Spleen (tissue), 11 donors: ENCODE measurements around the gene KRTAP4-4. TPM values are rescaled to one million over a fixed set of nuclear protein-coding genes. Genes with fewer than 3 reads are reported as not detected.
"Not testable (repeated sequence)": the region's sequence is repeated elsewhere in the genome, so short reads cannot be mapped to it uniquely, and the experiment has no call there.

Experiments
- DNase-seq: peaks from one replicate; pipeline ENCODE4 v3.0.0-alpha.2; 2020
- H3K27ac ChIP-seq, 8 donors: fragments of 200-600 bp; sonication (generic) in 7 of 8; 1 replicate in 4 of 8; 2 replicates in 4 of 8; pipeline versions ENCODE4 v1.5.0 to v1.8.0; 2016 to 2021; ENCODE audit warnings: inconsistent platforms in 4 of 8, mild to moderate bottlenecking in 4 of 8, moderate library complexity in 1 of 8
- H3K27me3 ChIP-seq, 7 donors: fragments of 200-600 bp; sonication (generic) in 6 of 7; replicated peaks in 1 of 7; 1 replicate in 4 of 7; 2 replicates in 3 of 7; pipeline versions ENCODE4 v1.5.0 to v1.8.0; 2016 to 2021; ENCODE audit warnings: inconsistent platforms in 3 of 7, mild to moderate bottlenecking in 1 of 7
- H3K36me3 ChIP-seq, 6 donors: fragments of 200-600 bp; sonication (generic) in 5 of 6; 1 replicate in 4 of 6; 2 replicates in 2 of 6; pipeline versions ENCODE4 v1.5.0 to v1.8.0; 2016 to 2021; ENCODE audit warnings: inconsistent platforms in 2 of 6
- H3K4me1 ChIP-seq, 6 donors: fragments of 200-600 bp; sonication (generic) in 5 of 6; 1 replicate in 3 of 6; 2 replicates in 3 of 6; pipeline versions ENCODE4 v1.5.0 to v1.8.0; 2016 to 2021; ENCODE audit warnings: inconsistent platforms in 3 of 6
- H3K4me3 ChIP-seq, 8 donors: fragments of 200-600 bp; sonication (generic) in 7 of 8; 1 replicate in 4 of 8; 2 replicates in 4 of 8; pipeline versions ENCODE4 v1.5.0 to v1.8.0; 2016 to 2021; ENCODE audit warnings: inconsistent platforms in 4 of 8, mild to moderate bottlenecking in 4 of 8, moderate library complexity in 2 of 8
- H3K9me3 ChIP-seq, 8 donors: fragments of 200-600 bp; sonication (generic) in 7 of 8; 1 replicate in 4 of 8; 2 replicates in 4 of 8; pipeline versions ENCODE4 v1.5.0 to v1.8.0; 2016 to 2021; ENCODE audit warnings: inconsistent platforms in 4 of 8
- CTCF ChIP-seq, 11 experiments: fragments of 200-600 bp in 7 of 11; fragments of 450-650 bp in 4 of 11; sonication (generic) in 4 of 11; IDR thresholded peaks in 8 of 11; conservative IDR thresholded peaks in 3 of 11; 1 replicate in 7 of 11; 2 replicates in 4 of 11; pipeline versions ENCODE4 v1.4.0 to v1.8.0; 2016 to 2021; ENCODE audit warnings: antibody characterized with exemption in 11 of 11, inconsistent platforms in 4 of 11, mild to moderate bottlenecking in 1 of 11
- POLR2A ChIP-seq, 3 donors: fragments of 450-650 bp; IDR thresholded peaks; one replicate each; pipeline ENCODE4 v1.5.1; 2017; ENCODE audit warnings: antibody characterized with exemption in 3 of 3, mild to moderate bottlenecking in 1 of 3
- POLR2AphosphoS5 ChIP-seq, 3 donors: sonication (generic); formaldehyde crosslinking; IDR thresholded peaks; one replicate each; pipeline ENCODE4 v1.5.1; 2017; ENCODE audit warnings: antibody characterized with exemption in 3 of 3
- WGBS, 5 donors: extraction: QIAGEN DNeasy Blood & Tissue Kit in 3 of 5; methylation state at CpG; one replicate each; pipeline versions ENCODE4 v1.1.5 to v1.1.7; 2013 to 2018; 5-methylcytosine and 5-hydroxymethylcytosine counted together
- intact Hi-C: fragments of 100-400 bp; cut with DNase I; formaldehyde crosslinking; loops from one replicate; pipeline ENCODE4 v1.15.0; 2023; ENCODE audit warnings: low total_unique reads
- polyA plus RNA-seq, 3 donors: library from polyadenylated mRNA; stranded (reverse); fragments of 200-250 nt; gene quantifications; one replicate each; pipeline ENCODE4 v1.2.1, GENCODE V29; 2013
- small RNA-seq, 4 donors: library from RNA; depleted of rRNA; stranded (forward); fragments of <200 nt; gene quantifications; one replicate each; pipeline ENCODE3, GENCODE V24; 2016
- total RNA-seq, 7 donors: library from RNA; depleted of rRNA in 3 of 7; stranded (reverse); fragments of >200 nt in 3 of 7; fragmentation: NEBNext Ultra II Directional in 4 of 7; extraction: Animal tissue kit (Norgen Biotek cat#: 25700) in 4 of 7; gene quantifications; one replicate each; pipeline versions ENCODE4 v1.1.0 to v1.2.1, GENCODE V29; 2016 to 2021
- donor health status: healthy with polysubstance abuse.
- donor health status: DM: no; HTN: no; CAD: no; lungs with moderate emphysema.
- donor health status: DM: no; HTN: no; CAD: no.
- donor health status: Bipolar disorder and iron deficiency.
- donor health status: healthy.
- donor health status: DM: no; HTN: no; CAD: no.
- donor health status: DM: yes; HTN: yes; CAD: no.

KRTAP4-4 gene
- total and polyA plus RNA-seq, 10 donors = not detected

DNA sequence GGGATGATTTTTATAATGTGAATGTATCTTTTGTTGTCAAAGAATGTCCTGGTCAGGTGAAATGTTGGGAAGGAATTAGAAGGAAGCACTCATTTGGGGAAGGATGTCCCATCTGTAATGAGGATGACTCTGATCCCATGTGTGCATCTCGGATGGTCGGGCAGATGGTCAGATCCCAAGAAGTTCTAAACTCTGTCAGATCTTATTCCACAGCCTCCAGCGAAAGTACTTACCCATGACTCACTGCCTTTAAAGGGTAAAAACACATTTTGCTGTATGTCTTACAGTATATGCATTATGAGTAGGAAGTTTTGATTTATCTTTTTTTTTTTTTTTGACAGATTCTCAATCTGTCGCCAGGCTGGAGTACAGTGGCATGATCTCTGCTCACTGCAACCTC is 41.8 kb downstream of the KRTAP4-4 start:
- Histone ChIP-seq H3K27me3 (peaks cover 0 to 5% (median 0%) of the 10 kb centered on the region in 7 donors), H3K9me3 (peaks cover 0 to 6% (median under 1%) of the 10 kb centered on the region in 8 donors)
- intact Hi-C loops = no loop called here

DNA sequence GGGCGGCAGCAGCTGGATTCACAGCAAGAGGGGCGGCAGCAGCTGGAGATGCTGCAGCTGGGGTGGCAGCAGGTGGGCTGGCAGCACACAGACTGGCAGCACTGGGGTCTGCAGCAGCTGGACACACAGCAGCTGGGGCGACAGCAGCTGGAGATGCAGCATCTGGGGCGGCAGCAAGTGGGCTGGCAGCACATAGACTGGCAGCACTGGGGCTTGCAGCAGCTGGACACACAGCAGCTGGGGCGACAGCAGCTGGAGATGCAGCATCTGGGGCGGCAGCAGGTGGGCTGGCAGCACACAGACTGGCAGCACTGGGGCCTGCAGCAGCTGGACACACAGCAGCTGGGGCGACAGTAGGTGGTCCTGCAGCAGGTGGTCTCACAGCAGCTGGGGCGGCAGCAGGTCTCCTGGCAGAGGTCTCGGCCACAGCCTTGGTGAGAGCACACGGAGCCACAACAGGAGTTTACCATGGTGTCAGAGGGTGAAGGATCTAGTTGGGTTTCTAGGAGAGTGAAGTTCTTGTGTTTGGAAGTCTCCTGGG is 42.6 kb downstream of the KRTAP4-4 start, which contains the start of gene KRTAP4-11:
Gene KRTAP4-11, minus strand, starts transcription at position 528 of the 541 bp plus-strand sequence. Its CDS starts 58 bp downstream, at position 470.
- intact Hi-C loops, H3K27me3 ChIP-seq, H3K27ac ChIP-seq, DNase-seq, H3K4me3 ChIP-seq, H3K36me3 ChIP-seq: not testable (repeated sequence)
- 64 to 86% (median 74%) methylated on average over 7 to 10 of the region's 10 CpGs for WGBS, 5 donors
- H3K9me3 ChIP-seq = peaks cover 0 to 12% (median 8%) of the 10 kb centered on the region in 8 donors
- H3K4me1 ChIP-seq = peaks cover 3 to 48% (median 12%) of the 10 kb centered on the region in 6 donors

More for the DNA sequence above, 41.8 kb downstream of the KRTAP4-4 start:
- Histone ChIP-seq H3K36me3 (no peaks in the 10 kb centered on the region), H3K4me3 (no peak overlapping the region), H3K4me1 (peaks cover 3 to 56% (median 15%) of the 10 kb centered on the region in 6 donors), H3K27ac (no peak overlapping the region)
- WGBS, 5 donors = 83 to 93% (median 91%) methylated on average over 4 of the region's 4 CpGs
- TF ChIP-seq CTCF (IDR thresholded peaks at IDR 0.05 in 8 of 11, conservative IDR thresholded peaks at IDR 0.05 in 3 of 11) (no peak), POLR2AphosphoS5 (IDR thresholded peaks at IDR 0.05) (no peak), POLR2A (IDR thresholded peaks at IDR 0.05) (no peak)
- DNase-seq = no peak

DNA sequence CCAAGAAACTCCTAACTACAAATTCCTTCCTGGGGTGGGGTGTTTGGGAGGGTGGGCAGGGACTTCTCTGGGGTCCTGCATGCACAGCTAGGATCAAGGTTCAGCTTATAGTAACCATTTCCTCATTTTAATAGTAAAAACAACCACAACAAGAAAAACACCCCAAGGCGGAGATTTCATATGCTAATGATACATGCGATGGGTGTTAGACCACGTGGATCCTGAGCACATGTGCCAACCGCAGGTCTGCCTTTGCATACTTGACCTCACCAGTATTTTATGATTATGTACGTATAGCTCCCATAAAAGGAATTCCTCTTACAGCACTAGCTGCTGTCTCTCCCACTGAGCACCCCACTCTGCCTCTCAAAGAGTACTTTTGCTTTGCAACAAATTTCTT is 44.3 kb downstream of the KRTAP4-4 start:
- Histone ChIP-seq H3K36me3 (no peaks in the 10 kb centered on the region), H3K4me3 (no peak overlapping the region), H3K27me3 (peaks cover 0 to 5% (median 0%) of the 10 kb centered on the region in 7 donors), H3K9me3 (peaks cover 0 to 24% (median 15%) of the 10 kb centered on the region in 8 donors), H3K27ac (peak overlapping the region in 2 of 8 donors; percentile 8 to 30), H3K4me1 (peaks cover 3 to 48% (median 12%) of the 10 kb centered on the region in 6 donors)
- TF ChIP-seq CTCF (IDR thresholded peaks at IDR 0.05 in 8 of 11, conservative IDR thresholded peaks at IDR 0.05 in 3 of 11) (no peak), POLR2AphosphoS5 (IDR thresholded peaks at IDR 0.05) (no peak), POLR2A (IDR thresholded peaks at IDR 0.05) (no peak)
- DNase-seq = no peak
- WGBS, 5 donors = 35 to 47% (median 41%) methylated on average over 5 of the region's 5 CpGs
- intact Hi-C loops = no loop called here

- no peaks in the 10 kb centered on the region for H3K36me3 ChIP-seq
- intact Hi-C loops = no loop called here
- H3K27me3 ChIP-seq = peaks cover 0 to 11% (median 0%) of the 10 kb centered on the region in 7 donors
- WGBS, 5 donors = 60 to 70% (median 61%) methylated on average over 2 of the region's 2 CpGs
- H3K27ac ChIP-seq = no peak overlapping the region
- DNase-seq = no peak
- H3K4me3 ChIP-seq = no peak overlapping the region
- peaks cover 0 to 27% (median 16%) of the 10 kb centered on the region in 8 donors for H3K9me3 ChIP-seq
- peaks cover 0 to 14% (median 4%) of the 10 kb centered on the region in 6 donors for H3K4me1 ChIP-seq
- TF ChIP-seq CTCF (IDR thresholded peaks at IDR 0.05 in 8 of 11, conservative IDR thresholded peaks at IDR 0.05 in 3 of 11) (no peak), POLR2A (IDR thresholded peaks at IDR 0.05) (no peak), POLR2AphosphoS5 (IDR thresholded peaks at IDR 0.05) (no peak)
Observed at GRCh38 chr17:41111151-41111885, 49.2 kb downstream of the KRTAP4-4 start.

Small RNAs within 50 kb of the gene (small RNA-seq; reads per million reads assigned to genes)
- gene KRTAP4-17P = 0 reads per million in 4 donors

Other genes with a start within 250 kb of the KRTAP4-4 start
Only the 30 nearest of the 40 such genes appear.
- not detected for gene KRTAP3-1, start 151.6 kb downstream of the KRTAP4-4 start, total RNA-seq
- gene KRTAP3-1, start 151.6 kb downstream of the KRTAP4-4 start, polyA plus RNA-seq = not detected
- not detected for gene KRTAP1-5, start 133.5 kb downstream of the KRTAP4-4 start, total RNA-seq
- not detected for gene KRTAP1-5, start 133.5 kb downstream of the KRTAP4-4 start, polyA plus RNA-seq
- not detected for gene KRTAP1-4, start 130.6 kb downstream of the KRTAP4-4 start, total RNA-seq
- gene KRTAP1-4, start 130.6 kb downstream of the KRTAP4-4 start, polyA plus RNA-seq = not detected
- not detected for gene KRTAP1-3, start 125.9 kb downstream of the KRTAP4-4 start, total RNA-seq
- gene KRTAP1-3, start 125.9 kb downstream of the KRTAP4-4 start, polyA plus RNA-seq = not detected
- gene KRTAP1-1, start 119.3 kb downstream of the KRTAP4-4 start, total RNA-seq = not detected
- not detected for gene KRTAP1-1, start 119.3 kb downstream of the KRTAP4-4 start, polyA plus RNA-seq
- gene KRTAP2-1, start 113.4 kb downstream of the KRTAP4-4 start, total RNA-seq = not detected
- not detected for gene KRTAP2-1, start 113.4 kb downstream of the KRTAP4-4 start, polyA plus RNA-seq
- gene KRTAP2-2, start 105.5 kb downstream of the KRTAP4-4 start, total RNA-seq = not detected
- gene KRTAP2-2, start 105.5 kb downstream of the KRTAP4-4 start, polyA plus RNA-seq = not detected
- gene KRTAP2-3, start 100.6 kb downstream of the KRTAP4-4 start, total RNA-seq = not detected
- not detected for gene KRTAP2-3, start 100.6 kb downstream of the KRTAP4-4 start, polyA plus RNA-seq
- not detected for gene KRTAP2-4, start 94.9 kb downstream of the KRTAP4-4 start, total RNA-seq
- gene KRTAP2-4, start 94.9 kb downstream of the KRTAP4-4 start, polyA plus RNA-seq = not detected
- gene KRTAP4-7, start 76.6 kb downstream of the KRTAP4-4 start, total RNA-seq = not detected
- not detected for gene KRTAP4-7, start 76.6 kb downstream of the KRTAP4-4 start, polyA plus RNA-seq
- gene KRTAP4-8, start 62.6 kb downstream of the KRTAP4-4 start, total RNA-seq = not detected
- not detected for gene KRTAP4-8, start 62.6 kb downstream of the KRTAP4-4 start, polyA plus RNA-seq
- not detected for gene KRTAP4-16, start 58.5 kb downstream of the KRTAP4-4 start, total RNA-seq
- gene KRTAP4-16, start 58.5 kb downstream of the KRTAP4-4 start, polyA plus RNA-seq = not detected
- not detected for gene KRTAP4-9, start 55.4 kb downstream of the KRTAP4-4 start, total RNA-seq
- not detected for gene KRTAP4-9, start 55.4 kb downstream of the KRTAP4-4 start, polyA plus RNA-seq
- gene KRTAP4-11, start 42.4 kb downstream of the KRTAP4-4 start, total RNA-seq = not detected
- gene KRTAP4-11, start 42.4 kb downstream of the KRTAP4-4 start, polyA plus RNA-seq = not detected
- not detected for gene KRTAP4-12, start 36.6 kb downstream of the KRTAP4-4 start, total RNA-seq
- not detected for gene KRTAP4-12, start 36.6 kb downstream of the KRTAP4-4 start, polyA plus RNA-seq
- gene KRTAP4-6, start 20.2 kb downstream of the KRTAP4-4 start, total RNA-seq = not detected
- gene KRTAP4-6, start 20.2 kb downstream of the KRTAP4-4 start, polyA plus RNA-seq = not detected
- not detected for gene KRTAP4-5, start 10.9 kb downstream of the KRTAP4-4 start, total RNA-seq
- not detected for gene KRTAP4-5, start 10.9 kb downstream of the KRTAP4-4 start, polyA plus RNA-seq
- gene KRTAP4-3, start 7.5 kb upstream of the KRTAP4-4 start, total RNA-seq = not detected
- gene KRTAP4-3, start 7.5 kb upstream of the KRTAP4-4 start, polyA plus RNA-seq = not detected
- not detected for gene KRTAP4-2, start 17.5 kb upstream of the KRTAP4-4 start, total RNA-seq
- not detected for gene KRTAP4-2, start 17.5 kb upstream of the KRTAP4-4 start, polyA plus RNA-seq
- gene KRTAP4-1, start 24.2 kb upstream of the KRTAP4-4 start, total RNA-seq = not detected
- not detected for gene KRTAP4-1, start 24.2 kb upstream of the KRTAP4-4 start, polyA plus RNA-seq
- not detected for gene KRTAP9-1, start 29.1 kb upstream of the KRTAP4-4 start, total RNA-seq
- not detected for gene KRTAP9-1, start 29.1 kb upstream of the KRTAP4-4 start, polyA plus RNA-seq
- not detected for gene KRTAP9-2, start 65.9 kb upstream of the KRTAP4-4 start, total RNA-seq
- gene KRTAP9-2, start 65.9 kb upstream of the KRTAP4-4 start, polyA plus RNA-seq = not detected
- gene KRTAP9-3, start 71.7 kb upstream of the KRTAP4-4 start, total RNA-seq = not detected
- gene KRTAP9-3, start 71.7 kb upstream of the KRTAP4-4 start, polyA plus RNA-seq = not detected
- gene KRTAP9-8, start 77.3 kb upstream of the KRTAP4-4 start, total RNA-seq = not detected
- gene KRTAP9-8, start 77.3 kb upstream of the KRTAP4-4 start, polyA plus RNA-seq = not detected
- not detected for gene KRTAP9-4, start 88.9 kb upstream of the KRTAP4-4 start, total RNA-seq
- not detected for gene KRTAP9-4, start 88.9 kb upstream of the KRTAP4-4 start, polyA plus RNA-seq
- not detected for gene KRTAP9-9, start 94.6 kb upstream of the KRTAP4-4 start, total RNA-seq
- not detected for gene KRTAP9-9, start 94.6 kb upstream of the KRTAP4-4 start, polyA plus RNA-seq
- not detected for gene KRTAP9-6, start 104.6 kb upstream of the KRTAP4-4 start, total RNA-seq
- gene KRTAP9-6, start 104.6 kb upstream of the KRTAP4-4 start, polyA plus RNA-seq = not detected
- not detected for gene KRTAP9-7, start 115.0 kb upstream of the KRTAP4-4 start, total RNA-seq
- not detected for gene KRTAP9-7, start 115.0 kb upstream of the KRTAP4-4 start, polyA plus RNA-seq
- not detected for gene KRTAP29-1, start 142.1 kb upstream of the KRTAP4-4 start, total RNA-seq
- not detected for gene KRTAP29-1, start 142.1 kb upstream of the KRTAP4-4 start, polyA plus RNA-seq
- not detected for gene KRTAP16-1, start 148.6 kb upstream of the KRTAP4-4 start, total RNA-seq
- gene KRTAP16-1, start 148.6 kb upstream of the KRTAP4-4 start, polyA plus RNA-seq = not detected